Daoy (cell line): Measurements from ENCODE around the gene CARD11. TPM values are rescaled to one million over a fixed set of nuclear protein-coding genes. Genes with fewer than 3 reads are reported as not detected.

Experiments used
- DNase-seq: peaks from one replicate; pipeline ENCODE4 v3.0.0-alpha.2; 2015; ENCODE audit warnings: low read depth
- total RNA-seq: library from RNA; depleted of rRNA; stranded (reverse); fragments of >200 nt; shearing (Covaris generic); gene quantifications from 2 replicates; pipeline ENCODE4 v1.2.3, GENCODE V29; 2014; rRNA removed

The CARD11 gene
- total RNA-seq, 1 experiment from 2014 or later = 4.5 TPM

DNA sequence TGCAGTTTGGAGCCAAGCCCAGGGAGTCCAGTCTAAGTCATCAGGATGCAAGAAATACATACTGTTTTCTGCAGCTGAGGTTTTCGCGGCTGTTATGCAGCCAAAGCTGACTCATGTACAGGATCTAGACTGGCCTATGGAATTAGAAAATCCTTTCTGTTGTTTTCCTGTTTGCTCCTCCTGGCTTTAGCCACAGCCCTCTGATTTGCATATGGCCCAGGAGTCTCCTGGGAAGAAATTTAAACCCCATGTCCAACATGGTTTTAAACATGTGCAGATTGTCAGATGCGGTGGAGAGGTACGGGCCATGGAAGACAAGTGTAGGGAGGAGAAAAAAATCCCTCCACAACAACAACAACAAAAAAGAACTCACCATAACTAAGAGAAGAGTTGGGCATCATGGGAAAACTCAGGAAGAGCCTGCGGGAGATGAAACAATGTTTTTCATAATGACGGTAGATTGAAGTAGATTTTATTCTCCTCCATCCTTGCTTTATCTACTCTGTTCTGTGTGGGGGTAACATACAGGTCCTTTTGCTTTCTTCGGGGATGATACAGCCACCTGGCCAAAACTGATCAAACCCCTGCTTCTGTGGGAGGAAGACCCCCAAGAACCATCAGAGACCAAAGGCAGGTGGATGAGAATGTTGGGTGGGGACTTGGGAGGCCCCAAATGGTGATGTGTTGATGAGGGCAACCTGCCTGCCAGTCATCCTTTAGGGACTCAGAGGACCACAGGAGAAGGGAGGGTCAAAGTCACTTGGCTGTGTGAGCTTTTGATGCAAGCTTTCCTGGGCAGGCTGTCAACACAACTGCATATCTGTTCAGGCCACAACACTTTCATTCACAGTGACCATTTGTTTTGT, 169.7 kb downstream of the CARD11 start:
- peak; percentile 94 for DNase-seq

DNA sequence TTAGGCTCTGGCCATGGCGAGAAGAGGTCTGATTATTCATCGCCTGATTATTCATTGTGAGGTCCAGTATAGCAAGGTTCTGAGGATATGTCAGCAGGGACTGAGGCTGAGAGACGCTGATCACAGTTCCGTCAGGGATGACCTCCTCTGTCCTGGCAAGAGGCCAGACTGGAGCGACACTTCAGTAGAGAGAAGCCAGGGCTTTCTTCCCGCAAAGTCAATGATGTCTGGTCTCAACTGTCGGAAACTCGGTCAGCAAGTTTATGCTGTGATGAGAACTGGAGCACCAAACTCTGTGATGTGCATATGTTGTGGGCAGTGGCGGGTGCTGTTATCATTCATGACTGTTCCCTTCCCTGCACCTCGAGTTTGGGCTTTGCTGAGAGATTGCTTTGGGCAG, 170.5 kb downstream of the CARD11 start:
- peak; percentile 49 for DNase-seq

DNA sequence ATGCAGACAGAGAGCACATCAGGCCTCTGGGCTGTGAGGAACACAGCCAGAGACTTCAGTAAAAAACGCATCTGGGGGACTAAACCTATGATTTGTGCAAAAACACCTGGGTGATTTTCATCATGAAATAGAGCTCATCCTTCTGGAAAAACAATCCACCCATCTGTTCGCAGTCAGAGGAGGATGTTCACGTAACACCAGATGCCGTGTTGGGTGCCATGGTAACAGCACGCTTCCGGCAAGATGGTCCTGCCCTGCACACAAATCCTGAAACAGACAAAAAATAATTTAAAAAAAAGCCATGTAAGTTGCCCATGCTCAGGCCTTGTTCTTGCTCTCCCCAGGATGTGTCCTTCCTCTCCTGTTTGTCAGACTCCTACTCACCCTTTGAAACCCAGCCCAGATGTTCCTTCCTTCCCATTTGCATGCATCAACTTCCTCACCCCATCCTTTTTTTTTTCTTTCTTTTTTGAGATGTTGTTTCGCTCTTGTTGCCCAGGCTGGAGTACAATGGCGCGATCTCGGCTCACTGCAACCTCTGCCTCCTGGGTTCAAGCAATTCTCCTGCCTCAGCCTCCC, 171.3 kb downstream of the CARD11 start:
- no peak for DNase-seq

DNA sequence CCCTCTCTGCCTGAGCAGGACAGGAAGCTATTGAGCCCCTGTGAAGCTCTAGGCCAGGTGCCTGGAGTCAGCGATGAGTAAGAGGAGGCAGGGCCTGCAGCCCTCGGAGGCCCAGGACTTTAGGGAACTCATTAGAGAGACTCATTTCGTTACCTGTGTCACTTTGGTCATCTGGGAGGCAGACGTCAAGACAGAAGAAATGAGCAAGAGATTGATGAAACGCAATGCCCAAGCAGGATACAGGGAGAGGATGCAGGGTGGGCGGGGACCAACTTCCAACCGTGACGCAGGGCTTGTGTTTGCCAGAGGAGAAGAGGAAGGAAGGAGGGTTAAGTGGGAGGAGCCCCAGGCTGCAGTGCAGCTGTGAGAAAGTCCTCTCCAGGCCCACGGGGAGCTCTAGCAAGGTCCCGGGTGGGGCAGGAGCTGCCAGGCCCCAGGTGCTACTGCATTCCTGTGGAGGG, 173.2 kb downstream of the CARD11 start:
- DNase-seq = peak; percentile 80

DNA sequence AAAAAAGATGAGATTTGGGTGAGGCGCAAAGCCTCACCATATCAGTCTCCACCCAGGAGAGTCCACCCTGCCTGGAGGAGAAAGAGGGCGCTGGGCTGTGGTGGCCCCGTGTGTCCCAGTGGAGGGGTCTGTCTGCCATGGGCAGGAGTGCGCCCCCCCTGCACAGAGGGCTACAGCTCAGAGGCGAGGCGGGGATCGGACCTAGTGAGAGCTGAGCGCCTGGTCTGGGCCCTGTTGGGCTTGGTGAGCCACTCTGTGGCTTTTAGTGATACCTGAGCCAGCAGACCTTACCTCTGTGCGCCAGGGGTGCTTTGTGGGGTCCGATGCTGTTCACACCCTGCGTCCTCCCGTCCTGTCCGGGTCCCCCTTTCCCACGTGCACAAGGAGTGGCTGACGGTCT, 173.7 kb downstream of the CARD11 start:
- no peak for DNase-seq

DNA sequence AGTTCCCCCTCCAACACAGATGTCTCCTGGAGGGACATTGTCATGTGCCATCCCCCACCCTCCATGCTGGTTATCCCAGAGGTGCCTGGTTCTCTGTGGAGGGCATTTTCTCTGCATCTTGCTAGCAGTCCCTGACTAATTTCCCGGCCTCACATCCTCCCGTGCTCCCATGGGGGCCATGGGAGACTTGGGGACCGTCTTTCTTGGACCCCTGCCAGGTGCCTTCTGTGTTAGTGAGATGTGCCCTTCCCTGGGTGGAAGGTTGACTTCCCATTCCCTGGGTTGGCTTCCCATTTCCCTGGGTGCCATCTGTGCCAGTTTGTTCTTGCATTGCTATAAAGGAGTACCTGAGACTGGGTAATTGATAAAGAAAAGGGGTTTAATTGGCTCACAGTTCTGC, 177.1 kb downstream of the CARD11 start:
- no peak for DNase-seq

DNA sequence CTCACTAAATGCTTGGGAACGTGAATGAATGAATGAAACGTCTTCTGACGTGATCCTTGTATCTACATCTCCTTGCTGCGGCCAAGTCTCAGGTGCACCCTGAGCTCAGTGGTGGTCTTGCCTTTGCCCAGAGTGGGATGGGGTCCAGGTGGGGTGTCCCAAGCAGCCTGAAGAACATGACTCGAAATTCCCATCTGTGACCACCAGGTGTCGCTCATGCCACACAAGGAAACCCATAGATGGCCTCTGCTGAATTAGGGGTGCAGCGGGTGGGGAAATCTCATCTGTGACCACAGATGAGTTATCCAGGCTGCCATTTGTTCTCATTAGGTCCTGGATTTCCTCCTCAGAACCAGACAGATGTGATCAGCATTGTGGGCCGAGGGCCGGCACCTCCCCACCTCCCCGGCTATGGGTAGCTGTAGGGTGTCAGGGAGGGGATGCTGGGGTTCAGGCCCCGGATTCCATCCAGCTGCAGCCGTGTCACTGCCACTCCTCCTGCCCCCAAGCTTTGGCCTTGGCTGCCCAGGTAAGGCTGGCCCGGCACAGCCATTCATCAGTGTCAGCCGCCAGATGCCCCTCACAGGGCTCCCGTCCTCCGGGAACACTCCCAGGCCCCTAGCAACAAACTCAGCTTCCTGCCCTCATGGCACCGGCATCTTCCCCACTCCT, 178.5 kb downstream of the CARD11 start:
- DNase-seq = peak; percentile 85

DNA sequence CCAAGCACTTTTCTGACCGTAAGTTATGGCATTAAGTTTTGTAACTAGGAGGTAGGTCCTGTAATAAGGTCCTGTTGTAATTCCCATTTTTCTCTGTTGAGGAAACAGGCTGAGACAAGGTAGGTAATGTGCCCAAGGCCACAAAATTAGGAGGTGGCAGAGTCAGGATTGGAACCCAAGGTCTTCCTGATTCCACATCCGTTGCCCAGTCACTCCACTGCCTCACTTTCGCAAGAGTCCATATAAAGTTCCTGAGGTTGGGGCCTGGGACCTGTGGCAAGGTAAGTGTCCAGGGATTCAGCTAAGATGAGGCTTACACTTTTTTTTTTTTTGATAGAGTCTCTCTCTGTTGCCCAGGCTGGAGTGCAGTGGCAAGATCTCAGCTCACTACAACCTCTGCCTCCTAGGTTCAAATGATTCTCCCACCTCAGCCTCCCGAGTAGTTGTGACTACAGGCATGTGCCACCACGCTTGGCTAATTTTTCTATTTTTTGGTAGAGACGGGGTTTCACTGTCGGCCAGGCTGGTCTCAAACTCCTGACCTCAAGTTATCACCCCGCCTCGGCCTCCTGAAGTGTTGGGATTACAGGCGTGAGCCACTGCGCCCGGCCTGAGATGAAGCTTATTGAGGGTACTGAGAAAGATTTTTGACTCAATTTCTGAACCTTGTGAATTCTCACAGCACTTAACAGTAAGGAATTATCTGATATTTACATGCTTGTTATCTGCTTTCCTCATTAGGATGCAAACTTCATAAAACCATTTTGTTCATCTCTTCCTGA, 179.3 kb downstream of the CARD11 start:
- peak; percentile 42 for DNase-seq

DNA sequence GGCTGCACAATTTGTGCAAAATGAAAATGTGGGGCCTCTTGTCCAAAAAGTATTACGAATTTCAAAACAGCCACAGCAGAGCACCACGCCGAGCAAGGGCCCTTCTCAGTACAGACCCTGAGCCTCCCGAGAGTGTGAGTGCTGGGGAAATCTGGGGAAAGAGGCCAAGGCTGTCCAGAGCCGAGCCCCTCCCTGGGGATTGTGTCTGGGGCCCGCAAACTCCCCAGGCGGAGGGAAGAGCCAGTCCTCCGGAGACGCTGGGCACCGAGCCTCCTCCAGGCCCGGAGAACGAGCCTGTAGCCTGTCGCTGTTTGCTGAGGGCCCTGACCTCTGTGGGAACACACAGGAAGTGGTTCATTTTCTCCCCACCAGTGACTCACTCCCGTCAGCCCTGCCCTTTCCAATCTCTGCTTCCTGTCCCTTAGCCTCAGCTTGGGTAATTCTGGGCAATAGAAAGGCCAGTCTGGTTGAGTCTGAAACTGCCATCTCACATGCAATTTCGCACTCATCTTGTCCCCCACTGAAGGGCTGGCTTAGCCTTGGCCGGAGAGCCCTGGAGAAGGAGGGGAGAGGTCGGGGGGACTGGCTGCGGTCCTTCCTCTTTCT, 180.1 kb downstream of the CARD11 start:
- peak; percentile 99 for DNase-seq

DNA sequence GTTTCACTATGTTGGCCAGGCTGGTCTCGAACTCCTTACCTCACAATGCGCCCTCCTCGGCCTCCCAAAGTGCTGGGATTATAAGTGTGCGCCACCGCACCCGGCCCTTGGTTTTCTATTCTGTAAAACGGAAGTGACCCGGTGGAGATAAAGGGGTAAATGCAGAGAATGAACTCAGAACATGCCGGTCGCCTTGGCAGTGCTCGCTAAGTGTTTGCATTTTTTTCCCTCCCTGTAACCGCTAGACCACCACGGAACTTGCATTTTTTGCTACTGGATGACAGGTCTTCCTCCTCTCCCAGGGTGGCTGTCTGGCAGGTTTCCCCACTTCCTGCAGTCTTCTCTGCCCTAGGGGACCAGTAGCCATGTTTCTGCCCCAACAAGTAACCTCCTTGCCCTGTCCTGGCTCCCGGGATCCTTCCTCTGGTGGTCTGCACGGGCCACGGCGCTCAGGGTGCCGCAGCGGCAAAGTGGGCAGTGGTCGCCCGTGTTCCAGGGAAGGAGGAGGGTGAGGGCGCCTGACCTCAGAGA, 180.8 kb downstream of the CARD11 start:
- peak; percentile 98 for DNase-seq

DNA sequence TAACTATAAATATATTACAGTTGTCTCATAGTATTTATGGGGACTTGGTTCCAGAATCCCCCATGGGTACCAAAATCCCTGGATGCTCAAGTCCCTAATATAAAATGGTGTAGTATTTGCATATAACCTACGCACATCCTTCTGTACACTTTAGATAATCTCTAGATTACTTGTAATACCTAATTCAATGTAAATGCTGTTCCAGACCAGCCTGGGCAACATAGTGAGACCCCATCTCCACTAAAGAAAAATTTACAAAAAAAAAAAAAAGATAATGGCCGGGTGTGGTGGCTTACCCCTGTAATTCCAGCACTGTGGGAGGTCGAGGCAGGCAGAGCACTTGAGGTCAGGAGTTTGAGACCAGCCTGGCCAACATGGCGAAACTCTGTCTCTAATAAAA, 182.2 kb downstream of the CARD11 start:
- no peak for DNase-seq

DNA sequence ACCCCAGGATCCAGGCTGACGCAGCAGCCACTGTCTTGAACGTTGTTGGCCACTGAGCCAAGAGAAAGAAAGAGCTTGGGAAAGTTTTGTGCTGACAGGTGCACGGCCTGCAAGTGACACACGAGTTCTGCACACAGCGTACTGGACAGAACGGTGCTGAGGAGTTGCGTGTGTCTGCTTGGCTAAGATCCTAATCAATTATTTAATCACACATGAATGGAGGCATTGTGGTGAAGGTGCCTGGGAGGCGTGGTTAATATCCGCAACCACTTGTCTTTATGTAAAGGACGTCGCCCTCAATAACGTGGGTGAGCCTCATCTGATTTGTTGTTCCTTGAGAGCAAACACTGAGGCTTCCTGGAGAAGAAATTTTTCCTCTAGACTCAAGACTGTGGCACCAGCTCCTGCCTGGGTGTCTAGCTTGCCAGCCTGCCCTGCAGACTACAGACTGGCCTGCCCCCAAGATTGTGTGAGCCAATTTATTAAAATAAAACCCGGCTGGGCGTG, 183.0 kb downstream of the CARD11 start:
- no peak for DNase-seq

DNA sequence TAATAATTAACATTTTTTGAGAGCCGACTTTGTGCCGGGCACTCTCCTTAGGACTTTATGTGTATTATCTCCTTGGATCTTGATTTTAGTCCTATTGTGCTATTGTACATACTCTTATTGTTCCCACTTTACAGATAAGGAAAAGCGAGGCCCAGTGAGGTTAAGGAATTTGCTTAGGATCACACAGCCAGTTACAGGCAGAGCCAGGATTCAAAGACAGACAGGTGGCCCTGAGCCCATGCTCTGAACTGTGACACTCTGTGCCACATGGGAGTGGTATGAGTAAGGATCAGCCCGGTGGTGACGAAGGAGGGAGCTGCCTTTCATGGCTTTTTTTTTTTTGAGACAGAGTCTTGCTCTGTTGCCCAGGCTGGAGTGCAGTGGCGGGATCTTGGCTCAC, 183.7 kb downstream of the CARD11 start:
- no peak for DNase-seq

DNA sequence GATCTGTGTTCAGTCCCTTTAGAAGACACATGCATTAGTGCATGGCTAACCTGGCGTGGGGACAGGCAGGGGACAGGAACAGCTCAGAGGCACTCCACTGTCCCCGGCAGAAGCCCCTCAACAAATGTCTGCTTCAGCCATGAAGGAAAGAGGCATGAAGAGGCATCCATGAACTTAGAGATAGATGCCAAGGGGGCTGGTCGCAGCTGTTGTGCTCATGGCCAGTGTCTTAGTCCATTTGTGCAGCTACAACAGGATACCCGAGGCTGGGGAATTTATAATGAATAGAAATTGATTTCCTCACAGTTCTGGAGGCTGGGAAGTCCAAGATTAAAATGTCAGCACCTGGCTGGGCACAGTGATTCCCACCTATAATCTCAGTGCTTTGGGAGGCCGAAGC, 185.0 kb downstream of the CARD11 start:
- no peak for DNase-seq

DNA sequence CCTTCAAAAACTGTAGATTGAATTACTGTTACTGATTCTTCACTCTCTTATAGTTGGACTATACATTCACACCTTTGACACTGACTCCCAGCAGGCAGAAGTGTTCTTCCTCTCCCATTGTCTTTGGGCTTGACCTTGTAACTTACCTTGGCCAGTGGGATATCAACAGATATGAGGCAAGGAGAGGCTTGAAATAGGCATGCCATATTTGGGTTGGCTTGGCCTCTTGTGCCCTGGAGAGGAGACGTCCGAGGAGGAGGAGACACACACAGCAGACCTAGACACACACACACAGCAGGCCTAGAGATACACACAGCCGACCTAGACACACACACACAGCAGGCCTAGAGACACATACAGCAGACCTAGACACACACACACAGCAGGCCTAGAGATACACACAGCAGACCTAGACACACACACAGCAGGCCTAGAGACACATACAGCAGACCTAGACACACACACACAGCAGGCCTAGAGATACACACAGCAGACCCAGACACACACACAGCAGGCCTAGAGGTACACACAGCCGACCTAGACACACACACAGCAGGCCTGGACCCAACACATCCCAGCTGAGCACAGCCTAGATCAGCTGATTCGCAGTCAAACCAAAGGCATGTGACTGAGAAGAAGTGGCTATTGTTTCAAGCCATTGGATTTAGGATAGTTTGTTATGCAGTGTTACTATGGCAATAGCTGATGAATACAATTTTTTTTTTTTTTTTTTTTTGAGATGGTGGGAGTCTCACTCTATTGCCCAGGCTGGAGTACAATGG, 187.1 kb downstream of the CARD11 start:
- no peak for DNase-seq

Other genes with a start within 250 kb of the CARD11 start
- 6.3 and 7.5 TPM in 2 replicates for gene GNA12, start 199.6 kb downstream of the CARD11 start, total RNA-seq